MM.1S (cell line): ENCODE measurements around the gene CAMK2G.

Experiments used
- EZH2 ChIP-seq: fragments of 300-600 bp; sonication (generic); optimal IDR thresholded peaks from 2 replicates; pipeline ENCODE3; 2017; ENCODE audit warnings: low read depth, mild to moderate bottlenecking, antibody characterized with exemption, low read length, mixed read lengths
- TF ChIP-seq, protein P1 (sequence below): fragments of 300-600 bp; sonication (generic); IDR thresholded peaks from 2 replicates; pipeline ENCODE4 v1.5.1; 2016; ENCODE audit warnings: antibody characterized with exemption, low read length, mixed read lengths

DNA sequence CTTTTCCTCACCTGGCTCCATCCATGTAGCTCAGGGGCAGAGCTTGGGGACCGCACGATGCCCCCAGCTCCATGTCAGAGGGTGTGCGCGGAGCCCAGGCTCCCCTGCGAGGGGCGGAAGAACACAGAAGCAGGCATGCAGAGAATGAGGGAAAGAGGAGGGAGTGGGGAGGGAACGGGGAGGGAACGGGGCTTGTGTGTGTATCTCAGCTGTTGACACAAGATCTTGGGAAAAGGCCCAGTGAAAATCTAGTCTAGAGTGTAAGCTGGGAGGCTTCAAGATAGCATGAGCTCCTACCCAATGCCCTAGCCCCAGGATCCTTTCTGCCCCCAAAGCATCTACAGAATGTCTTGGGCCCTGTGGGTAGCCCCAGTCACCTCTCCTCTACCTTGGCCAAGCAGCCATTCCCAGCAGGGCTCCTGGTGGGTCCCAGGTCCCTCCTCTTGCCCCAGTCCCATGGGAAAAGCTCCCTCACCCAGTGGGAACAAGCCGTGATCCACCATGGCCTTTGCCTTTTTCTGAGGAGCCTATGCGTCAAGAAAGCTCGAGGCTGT lies 37.9 kb downstream of the CAMK2G start:
- TF ChIP-seq, protein P1, sequence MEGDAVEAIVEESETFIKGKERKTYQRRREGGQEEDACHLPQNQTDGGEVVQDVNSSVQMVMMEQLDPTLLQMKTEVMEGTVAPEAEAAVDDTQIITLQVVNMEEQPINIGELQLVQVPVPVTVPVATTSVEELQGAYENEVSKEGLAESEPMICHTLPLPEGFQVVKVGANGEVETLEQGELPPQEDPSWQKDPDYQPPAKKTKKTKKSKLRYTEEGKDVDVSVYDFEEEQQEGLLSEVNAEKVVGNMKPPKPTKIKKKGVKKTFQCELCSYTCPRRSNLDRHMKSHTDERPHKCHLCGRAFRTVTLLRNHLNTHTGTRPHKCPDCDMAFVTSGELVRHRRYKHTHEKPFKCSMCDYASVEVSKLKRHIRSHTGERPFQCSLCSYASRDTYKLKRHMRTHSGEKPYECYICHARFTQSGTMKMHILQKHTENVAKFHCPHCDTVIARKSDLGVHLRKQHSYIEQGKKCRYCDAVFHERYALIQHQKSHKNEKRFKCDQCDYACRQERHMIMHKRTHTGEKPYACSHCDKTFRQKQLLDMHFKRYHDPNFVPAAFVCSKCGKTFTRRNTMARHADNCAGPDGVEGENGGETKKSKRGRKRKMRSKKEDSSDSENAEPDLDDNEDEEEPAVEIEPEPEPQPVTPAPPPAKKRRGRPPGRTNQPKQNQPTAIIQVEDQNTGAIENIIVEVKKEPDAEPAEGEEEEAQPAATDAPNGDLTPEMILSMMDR = no peak
- no peak for TF ChIP-seq EZH2
